LHCN-M2 (cell line): Measurements from ENCODE around the gene PSAPL1. TPM values are rescaled to one million over a fixed set of nuclear protein-coding genes. Genes with fewer than 3 reads are reported as not detected.
"Not testable (repeated sequence)": the region's sequence is repeated elsewhere in the genome, so short reads cannot be mapped to it uniquely, and the experiment has no call there.

Experiments
- DNase-seq: peaks from one replicate; pipeline ENCODE4 v3.0.0-alpha.2; 2012; ENCODE audit warnings: low read depth
- total RNA-seq: library from RNA; depleted of rRNA; stranded (reverse); fragments of >200 nt; gene quantifications from 2 replicates; pipeline ENCODE4 v1.2.3, GENCODE V29; 2014

Gene PSAPL1
- total RNA-seq, 1 experiment from 2014 or later = not detected

- DNase-seq = no peak
These were observed 23.7 kb upstream of the PSAPL1 start for GRCh38 chr4:7458477-7458876.

- DNase-seq = no peak
These were observed 23.3 kb upstream of the PSAPL1 start for GRCh38 chr4:7458066-7458425.

- no peak for DNase-seq
These were observed 22.7 kb upstream of the PSAPL1 start for GRCh38 chr4:7457201-7458065.

- not testable (repeated sequence) for DNase-seq
These were observed 18.1 kb upstream of the PSAPL1 start for GRCh38 chr4:7452802-7453201.

GRCh38 chr4:7451800-7452199 is 17.1 kb upstream of the PSAPL1 start:
- no peak for DNase-seq

- DNase-seq = no peak
These were observed 16.7 kb upstream of the PSAPL1 start for GRCh38 chr4:7451434-7451789.

GRCh38 chr4:7450775-7451433 is 16.2 kb upstream of the PSAPL1 start:
- no peak for DNase-seq

- no peak for DNase-seq
These were observed 13.3 kb upstream of the PSAPL1 start for GRCh38 chr4:7448036-7448435.

GRCh38 chr4:7447236-7447635 is 12.5 kb upstream of the PSAPL1 start:
- no peak for DNase-seq

- no peak for DNase-seq
These were observed 10.0 kb upstream of the PSAPL1 start for GRCh38 chr4:7444731-7445130.

GRCh38 chr4:7444314-7444713 is 9.6 kb upstream of the PSAPL1 start:
- DNase-seq = no peak

GRCh38 chr4:7442574-7443162 is 7.9 kb upstream of the PSAPL1 start:
- no peak for DNase-seq

- no peak for DNase-seq
These were observed 6.5 kb upstream of the PSAPL1 start for GRCh38 chr4:7441201-7441600.

- DNase-seq = no peak
These were observed 5.0 kb upstream of the PSAPL1 start for GRCh38 chr4:7439699-7440098.

GRCh38 chr4:7436256-7436655 is 1.5 kb upstream of the PSAPL1 start:
- DNase-seq = no peak

GRCh38 chr4:7435471-7436061 is 836 bp upstream of the PSAPL1 start:
- no peak for DNase-seq

- DNase-seq = no peak
These were observed 477 bp downstream of the PSAPL1 start for GRCh38 chr4:7434141-7434765.

GRCh38 chr4:7433376-7434140 is 1.2 kb downstream of the PSAPL1 start:
- no peak for DNase-seq

- DNase-seq = no peak
These were observed 2.0 kb downstream of the PSAPL1 start for GRCh38 chr4:7432531-7433375.
